Endometrial microvascular endothelial cells (primary cell): ENCODE measurements around the gene GNB1. TPM values are rescaled to one million over a fixed set of nuclear protein-coding genes. Genes with fewer than 3 reads are reported as not detected.

Experiments used
- in situ Hi-C: cut with HindIII; loops from 2 replicates; pipeline ENCODE4 v1.10.0; 2017; ENCODE audit warnings: low sequenced_read_pairs, low pct_unique_long_range_greater_than_20kb; ENCODE audit errors: inconsistent ontology term
- total RNA-seq: library from RNA; depleted of rRNA; stranded (reverse); fragments of >200 nt; gene quantifications from one replicate; pipeline ENCODE4 v1.2.3, GENCODE V29; 2015; ENCODE audit errors: inconsistent ontology term

The GNB1 gene
- total RNA-seq, 1 donor from 2014 or later, result 184 TPM

GRCh38 chr1:1806890-1807289 is 84.0 kb downstream of the GNB1 start:
- in situ Hi-C loops, result no loop called here

- in situ Hi-C loops, result no loop called here
Observed at GRCh38 chr1:1804301-1804700, 86.6 kb downstream of the GNB1 start.

GRCh38 chr1:1802871-1803270 is 88.0 kb downstream of the GNB1 start:
- in situ Hi-C loops, result no loop called here

- in situ Hi-C loops, result no loop called here
Observed at GRCh38 chr1:1799716-1800115, 91.2 kb downstream of the GNB1 start.

GRCh38 chr1:1797731-1798341 is 93.1 kb downstream of the GNB1 start:
- in situ Hi-C loops, result no loop called here

- in situ Hi-C loops, result no loop called here
Observed at GRCh38 chr1:1796466-1796865, 94.4 kb downstream of the GNB1 start.

GRCh38 chr1:1794999-1795398 is 95.9 kb downstream of the GNB1 start:
- in situ Hi-C loops, result no loop called here

GRCh38 chr1:1793481-1794244 is 97.2 kb downstream of the GNB1 start:
- in situ Hi-C loops, result no loop called here

- in situ Hi-C loops, result no loop called here
Observed at GRCh38 chr1:1788646-1789431, 102.0 kb downstream of the GNB1 start.

- in situ Hi-C loops, result no loop called here
Observed at GRCh38 chr1:1788136-1788535, 102.8 kb downstream of the GNB1 start.

GRCh38 chr1:1786836-1787605 is 103.9 kb downstream of the GNB1 start:
- in situ Hi-C loops, result no loop called here

GRCh38 chr1:1785666-1786065 is 105.2 kb downstream of the GNB1 start:
- in situ Hi-C loops, result no loop called here

GRCh38 chr1:1784933-1785332 is 106.0 kb downstream of the GNB1 start:
- in situ Hi-C loops, result no loop called here

- in situ Hi-C loops, result no loop called here
Observed at GRCh38 chr1:1783320-1783719, 107.6 kb downstream of the GNB1 start.

- in situ Hi-C loops, result no loop called here
Observed at GRCh38 chr1:1782399-1783221, 108.3 kb downstream of the GNB1 start.

GRCh38 chr1:1781526-1781903 is 109.4 kb downstream of the GNB1 start:
- in situ Hi-C loops, result no loop called here

GRCh38 chr1:1780598-1781525 is 110.0 kb downstream of the GNB1 start:
- in situ Hi-C loops, result no loop called here
